ENCODE data around the gene CNOT4.

- TF ChIP-seq CTCF (IDR thresholded peaks at IDR 0.05) (no peak), POLR2A (IDR thresholded peaks at IDR 0.05) (no peak)
Observed at GRCh38 chr7:135454060-135454459, 55.8 kb downstream of the CNOT4 start.

Measured in tibial nerve (tissue), 3 donors.